ENCODE data around the gene SIRPB2.

SIRPB2 gene

DNA sequence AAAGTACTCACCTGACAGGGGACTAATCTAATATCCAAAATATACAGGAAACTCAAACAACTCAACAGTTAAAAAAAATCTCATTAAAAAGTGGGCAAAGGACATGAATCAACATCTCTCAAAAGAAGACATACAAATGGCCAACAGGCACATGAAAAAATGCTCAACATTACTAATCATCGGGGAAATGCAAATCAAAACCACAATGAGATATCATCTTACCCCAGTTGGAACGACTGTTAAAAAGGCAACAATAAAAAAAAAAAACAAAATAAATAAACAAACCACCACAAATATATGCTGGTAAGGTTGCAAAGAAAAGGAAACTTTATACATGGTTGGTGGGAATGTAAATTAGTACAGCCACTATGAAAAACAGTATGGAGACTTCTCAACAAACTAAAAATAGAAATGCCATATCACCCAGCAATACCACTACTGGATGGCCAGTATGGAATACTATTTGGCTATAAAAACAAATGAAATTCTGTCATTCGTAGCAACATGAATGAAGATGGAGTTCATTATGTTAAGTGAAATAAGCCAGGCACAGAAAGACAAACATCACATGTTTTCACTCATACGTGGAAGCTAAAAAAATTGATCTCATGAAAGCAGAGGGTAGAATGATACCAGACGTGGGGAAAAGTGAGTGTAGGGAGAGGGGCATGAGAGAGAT is 6.6 kb downstream of the SIRPB2 start:
- TF ChIP-seq EGR1 (IDR thresholded peaks at IDR 0.05) = no peak
- no peak for TF ChIP-seq CREB1 (IDR thresholded peaks at IDR 0.05; ENCODE audit: low read depth)
- TF ChIP-seq FOXM1 (IDR thresholded peaks at IDR 0.05; ENCODE audit: borderline replicate concordance, low read depth) = no peak
- TF ChIP-seq, protein P1, sequence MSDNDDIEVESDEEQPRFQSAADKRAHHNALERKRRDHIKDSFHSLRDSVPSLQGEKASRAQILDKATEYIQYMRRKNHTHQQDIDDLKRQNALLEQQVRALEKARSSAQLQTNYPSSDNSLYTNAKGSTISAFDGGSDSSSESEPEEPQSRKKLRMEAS (IDR thresholded peaks at IDR 0.05) = no peak

DNA sequence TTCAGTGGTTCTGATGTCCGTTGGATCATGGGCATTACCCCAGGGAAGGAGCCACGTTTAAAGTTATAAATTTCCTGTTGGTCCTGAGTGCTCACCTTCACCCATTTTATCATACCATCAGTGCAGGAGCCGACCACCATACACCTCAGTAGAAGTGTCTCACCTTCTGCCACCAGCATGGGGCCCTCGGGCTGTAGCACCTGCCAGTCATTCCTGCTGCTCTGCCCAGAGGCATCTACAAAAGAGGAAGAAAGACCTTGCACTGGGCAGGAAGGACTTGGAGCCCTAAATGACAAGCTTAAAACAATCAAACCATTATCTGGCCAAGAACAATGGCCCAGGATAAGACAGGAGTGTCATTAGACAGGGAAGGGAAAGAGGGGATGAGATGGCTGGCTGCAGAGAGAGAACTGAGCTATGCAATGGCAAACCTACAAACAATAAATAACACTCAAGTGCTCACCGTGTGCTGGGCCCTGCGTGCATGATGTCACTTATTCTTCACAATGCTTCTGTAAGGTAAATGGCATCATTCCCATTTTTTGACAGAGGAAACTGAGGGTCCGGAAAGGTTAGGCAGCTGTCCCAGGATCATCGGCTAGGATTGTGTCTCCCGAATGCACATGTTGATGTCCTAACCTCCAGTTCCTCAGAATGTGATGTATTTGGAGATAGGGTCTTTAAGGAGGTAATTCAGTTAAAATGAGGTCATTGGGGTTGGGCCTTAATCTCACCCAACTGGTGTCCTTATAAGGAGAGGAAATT is 11.2 kb downstream of the SIRPB2 start:
- TF ChIP-seq TCF12 (IDR thresholded peaks at IDR 0.05; ENCODE audit: low read depth) = no peak
- TF ChIP-seq, protein P1 (IDR thresholded peaks at IDR 0.05) = no peak
- TF ChIP-seq EP300 (IDR thresholded peaks at IDR 0.05; ENCODE audit: borderline replicate concordance) = no peak
- no peak for TF ChIP-seq CREB1 (IDR thresholded peaks at IDR 0.05; ENCODE audit: low read depth)
- TF ChIP-seq FOXM1 (IDR thresholded peaks at IDR 0.05; ENCODE audit: borderline replicate concordance, low read depth) = no peak
- no peak for TF ChIP-seq CEBPB (IDR thresholded peaks at IDR 0.05)
- TF ChIP-seq TEAD4 (IDR thresholded peaks at IDR 0.05) = no peak
- TF ChIP-seq ZBTB7A (IDR thresholded peaks at IDR 0.05; ENCODE audit: low read depth) = no peak
- no peak for TF ChIP-seq TAF1 (IDR thresholded peaks at IDR 0.05; ENCODE audit: low read depth)
- TF ChIP-seq, protein P2, sequence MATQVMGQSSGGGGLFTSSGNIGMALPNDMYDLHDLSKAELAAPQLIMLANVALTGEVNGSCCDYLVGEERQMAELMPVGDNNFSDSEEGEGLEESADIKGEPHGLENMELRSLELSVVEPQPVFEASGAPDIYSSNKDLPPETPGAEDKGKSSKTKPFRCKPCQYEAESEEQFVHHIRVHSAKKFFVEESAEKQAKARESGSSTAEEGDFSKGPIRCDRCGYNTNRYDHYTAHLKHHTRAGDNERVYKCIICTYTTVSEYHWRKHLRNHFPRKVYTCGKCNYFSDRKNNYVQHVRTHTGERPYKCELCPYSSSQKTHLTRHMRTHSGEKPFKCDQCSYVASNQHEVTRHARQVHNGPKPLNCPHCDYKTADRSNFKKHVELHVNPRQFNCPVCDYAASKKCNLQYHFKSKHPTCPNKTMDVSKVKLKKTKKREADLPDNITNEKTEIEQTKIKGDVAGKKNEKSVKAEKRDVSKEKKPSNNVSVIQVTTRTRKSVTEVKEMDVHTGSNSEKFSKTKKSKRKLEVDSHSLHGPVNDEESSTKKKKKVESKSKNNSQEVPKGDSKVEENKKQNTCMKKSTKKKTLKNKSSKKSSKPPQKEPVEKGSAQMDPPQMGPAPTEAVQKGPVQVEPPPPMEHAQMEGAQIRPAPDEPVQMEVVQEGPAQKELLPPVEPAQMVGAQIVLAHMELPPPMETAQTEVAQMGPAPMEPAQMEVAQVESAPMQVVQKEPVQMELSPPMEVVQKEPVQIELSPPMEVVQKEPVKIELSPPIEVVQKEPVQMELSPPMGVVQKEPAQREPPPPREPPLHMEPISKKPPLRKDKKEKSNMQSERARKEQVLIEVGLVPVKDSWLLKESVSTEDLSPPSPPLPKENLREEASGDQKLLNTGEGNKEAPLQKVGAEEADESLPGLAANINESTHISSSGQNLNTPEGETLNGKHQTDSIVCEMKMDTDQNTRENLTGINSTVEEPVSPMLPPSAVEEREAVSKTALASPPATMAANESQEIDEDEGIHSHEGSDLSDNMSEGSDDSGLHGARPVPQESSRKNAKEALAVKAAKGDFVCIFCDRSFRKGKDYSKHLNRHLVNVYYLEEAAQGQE (IDR thresholded peaks at IDR 0.05; ENCODE audit: low read depth) = no peak
- TF ChIP-seq NFIC (IDR thresholded peaks at IDR 0.05) = no peak
- no peak for TF ChIP-seq RAD21 (IDR thresholded peaks at IDR 0.05; ENCODE audit: low read depth)
- TF ChIP-seq, protein P3, sequence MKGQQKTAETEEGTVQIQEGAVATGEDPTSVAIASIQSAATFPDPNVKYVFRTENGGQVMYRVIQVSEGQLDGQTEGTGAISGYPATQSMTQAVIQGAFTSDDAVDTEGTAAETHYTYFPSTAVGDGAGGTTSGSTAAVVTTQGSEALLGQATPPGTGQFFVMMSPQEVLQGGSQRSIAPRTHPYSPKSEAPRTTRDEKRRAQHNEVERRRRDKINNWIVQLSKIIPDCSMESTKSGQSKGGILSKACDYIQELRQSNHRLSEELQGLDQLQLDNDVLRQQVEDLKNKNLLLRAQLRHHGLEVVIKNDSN (IDR thresholded peaks at IDR 0.05) = no peak

GRCh38 chr20:1478566-1478965 is 12.7 kb downstream of the SIRPB2 start:
- TF ChIP-seq, protein P1 (IDR thresholded peaks at IDR 0.05) = no peak

GRCh38 chr20:1477896-1478490 is 13.2 kb downstream of the SIRPB2 start:
- TF ChIP-seq, protein P2 (IDR thresholded peaks at IDR 0.05; ENCODE audit: low read depth) = no peak
- TF ChIP-seq, protein P3 (IDR thresholded peaks at IDR 0.05) = no peak
- TF ChIP-seq EGR1 (IDR thresholded peaks at IDR 0.05) = no peak
- no peak for TF ChIP-seq EP300 (IDR thresholded peaks at IDR 0.05; ENCODE audit: borderline replicate concordance)
- no peak for TF ChIP-seq RAD21 (IDR thresholded peaks at IDR 0.05; ENCODE audit: low read depth)
- no peak for TF ChIP-seq TCF12 (IDR thresholded peaks at IDR 0.05; ENCODE audit: low read depth)
- TF ChIP-seq NFIC (IDR thresholded peaks at IDR 0.05) = no peak
- no peak for TF ChIP-seq TEAD4 (IDR thresholded peaks at IDR 0.05)
- no peak for TF ChIP-seq TAF1 (IDR thresholded peaks at IDR 0.05; ENCODE audit: low read depth)
- no peak for TF ChIP-seq ZBTB7A (IDR thresholded peaks at IDR 0.05; ENCODE audit: low read depth)
- TF ChIP-seq, protein P1 (IDR thresholded peaks at IDR 0.05) = no peak

DNA sequence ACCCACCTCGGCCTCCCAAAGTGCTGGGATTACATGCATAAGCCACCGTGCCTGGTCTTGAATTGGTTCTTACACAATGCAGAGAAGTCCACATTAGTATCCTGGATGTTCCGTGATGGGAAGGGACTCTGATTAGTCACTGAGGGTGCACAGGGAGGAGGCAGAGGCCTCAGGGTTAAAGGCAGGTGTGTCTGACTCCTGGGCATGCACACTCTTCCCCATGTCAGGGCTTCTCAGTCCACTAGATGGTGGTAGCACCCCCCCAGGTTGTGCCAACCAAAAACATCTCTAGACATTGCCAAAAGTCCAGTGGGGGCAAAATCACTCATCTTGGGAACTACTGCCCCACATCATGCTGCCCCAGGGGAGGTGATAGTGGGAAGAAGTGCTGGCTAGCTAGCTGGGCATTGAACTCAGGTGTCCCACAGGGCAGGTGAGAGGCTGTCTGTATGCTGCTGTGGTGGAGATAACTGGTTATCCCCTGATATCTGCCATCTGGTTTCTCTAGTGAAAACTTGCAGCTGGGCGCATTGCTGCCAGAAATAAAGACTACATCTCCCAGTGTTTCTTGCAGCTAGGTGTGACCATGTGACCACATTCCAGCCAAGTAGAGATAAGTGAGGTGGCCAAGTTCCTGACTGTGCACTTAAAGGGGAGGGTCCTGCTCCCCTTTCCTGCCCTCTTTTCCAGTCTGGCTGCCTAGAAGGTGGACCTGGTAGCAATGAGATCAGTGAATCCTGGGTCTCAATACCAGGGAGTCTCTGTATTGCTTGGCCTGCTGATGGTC is 16.2 kb downstream of the SIRPB2 start:
- TF ChIP-seq TAF1 (IDR thresholded peaks at IDR 0.05; ENCODE audit: low read depth) (no peak), FOXM1 (IDR thresholded peaks at IDR 0.05; ENCODE audit: borderline replicate concordance, low read depth) (no peak), TEAD4 (IDR thresholded peaks at IDR 0.05) (peak; percentile 63), TCF12 (IDR thresholded peaks at IDR 0.05; ENCODE audit: low read depth) (no peak), CEBPB (IDR thresholded peaks at IDR 0.05) (no peak), RAD21 (IDR thresholded peaks at IDR 0.05; ENCODE audit: low read depth) (no peak), CREB1 (IDR thresholded peaks at IDR 0.05; ENCODE audit: low read depth) (no peak), ZBTB7A (IDR thresholded peaks at IDR 0.05; ENCODE audit: low read depth) (no peak)
- TF ChIP-seq, protein P1 (IDR thresholded peaks at IDR 0.05) = no peak
- TF ChIP-seq, protein P3 (IDR thresholded peaks at IDR 0.05) = peak; percentile 86
- TF ChIP-seq, protein P2 (IDR thresholded peaks at IDR 0.05; ENCODE audit: low read depth) = no peak

All from Ishikawa (cell line).